ENCODE results near the gene JMJD6.
A peak's percentile ranks its signal among the peaks of the same experiment; 100 is the strongest.
"Not testable (repeated sequence)": the region's sequence is repeated elsewhere in the genome, so short reads cannot be mapped to it uniquely, and the experiment has no call there.

The JMJD6 gene

DNA sequence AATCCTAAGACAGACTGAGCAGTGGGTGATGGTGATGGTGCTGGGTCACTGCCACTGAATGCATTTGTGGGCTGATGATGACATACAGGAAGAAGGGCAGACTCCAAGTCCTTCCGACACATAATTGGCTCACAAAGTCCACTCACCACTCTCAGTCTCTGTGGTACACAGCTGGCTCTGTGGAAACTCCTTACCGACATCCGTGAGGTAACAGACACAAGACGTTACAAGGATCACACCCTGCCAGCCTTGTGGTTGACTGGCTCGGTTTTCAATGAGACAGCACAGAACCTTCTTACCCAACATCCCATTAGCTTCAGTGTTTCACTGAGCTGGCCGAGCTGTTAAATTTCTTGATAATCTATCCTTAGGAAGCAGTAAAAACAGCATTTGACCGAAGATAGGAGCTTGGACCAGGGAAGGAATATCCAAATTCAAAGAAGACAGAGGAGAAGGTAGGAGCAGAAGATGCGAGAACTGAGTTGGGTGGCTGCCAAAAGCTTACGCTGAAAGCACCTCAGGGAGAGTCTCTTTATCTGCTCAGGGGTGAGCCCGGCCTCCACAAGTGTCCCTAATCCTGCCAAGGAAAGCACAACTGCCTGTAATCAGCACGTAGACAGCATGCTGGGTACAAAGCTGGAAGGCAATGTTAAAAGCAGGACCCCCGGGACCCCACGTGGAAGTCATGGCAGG lies 10.1 kb downstream of the JMJD6 start:
- DNase-seq = peak; percentile 70 to 93 (median 78)

DNA sequence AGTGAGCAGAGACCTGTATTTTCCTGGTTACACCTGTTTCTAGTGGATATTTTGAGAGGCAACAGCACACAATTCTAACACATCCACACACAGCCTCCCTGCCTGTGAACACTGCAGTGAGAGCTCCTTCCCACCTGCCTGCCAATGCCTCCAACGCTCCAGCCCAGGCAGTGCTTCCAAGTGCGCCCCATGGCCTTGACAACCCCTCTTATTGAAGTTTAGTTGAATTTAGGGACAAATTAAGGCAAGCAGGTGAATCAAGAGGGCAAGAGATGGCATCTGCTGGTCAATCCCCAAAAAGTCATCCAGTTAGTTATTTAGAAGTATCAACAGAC lies 10.9 kb downstream of the JMJD6 start:
- no peak for DNase-seq

DNA sequence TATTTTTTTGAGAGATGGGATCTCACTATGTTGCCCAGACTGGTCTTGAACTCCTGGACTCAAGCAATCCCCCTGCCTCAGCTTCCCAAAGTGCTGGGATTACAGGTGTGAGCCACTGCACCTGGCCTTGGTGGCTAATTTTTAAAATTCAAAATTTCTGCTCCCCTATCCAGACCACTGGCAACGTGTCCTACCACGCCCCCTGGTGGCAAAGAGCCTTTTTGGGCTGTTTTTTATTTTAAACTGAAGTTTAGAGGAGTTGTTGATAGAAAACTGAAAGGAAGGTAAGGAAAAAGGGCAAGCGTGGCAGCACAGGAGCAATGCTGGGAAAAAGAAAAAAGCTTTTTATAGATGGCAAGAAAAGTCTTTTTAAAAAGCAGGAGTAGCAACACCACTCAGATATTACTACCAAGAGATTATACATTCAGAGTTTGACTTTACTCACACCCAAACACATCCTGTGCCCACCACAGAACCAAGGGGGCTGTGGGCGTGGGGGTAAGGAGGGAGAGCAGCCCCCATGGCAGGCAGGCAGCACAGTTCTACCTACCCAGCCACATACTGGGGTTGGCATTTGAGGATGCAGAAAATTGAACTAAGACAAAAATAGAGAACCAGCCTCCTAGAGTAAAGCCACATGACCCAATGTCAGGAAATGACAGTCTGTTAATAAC lies 11.4 kb downstream of the JMJD6 start:
- peak; percentile 65 to 87 (median 82) for DNase-seq

DNA sequence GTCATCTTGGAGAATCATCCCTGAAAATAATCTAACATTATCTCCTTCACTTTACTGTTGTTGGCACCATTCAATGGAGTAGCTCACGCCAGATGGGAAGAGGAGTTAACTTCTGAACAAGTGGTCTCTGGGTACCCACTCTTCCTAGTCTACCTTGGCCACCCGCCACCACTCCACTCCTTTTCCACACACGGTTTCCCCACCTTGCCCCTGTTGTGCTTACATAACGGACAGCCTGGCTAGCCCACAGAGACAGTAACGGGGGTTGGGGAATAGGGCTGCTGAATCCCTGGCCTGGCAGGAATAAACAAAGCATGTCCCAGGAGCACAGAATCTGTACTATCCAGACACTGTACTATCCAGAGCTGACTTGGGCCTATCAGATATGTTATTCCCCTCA lies 12.1 kb downstream of the JMJD6 start:
- no peak for DNase-seq

DNA sequence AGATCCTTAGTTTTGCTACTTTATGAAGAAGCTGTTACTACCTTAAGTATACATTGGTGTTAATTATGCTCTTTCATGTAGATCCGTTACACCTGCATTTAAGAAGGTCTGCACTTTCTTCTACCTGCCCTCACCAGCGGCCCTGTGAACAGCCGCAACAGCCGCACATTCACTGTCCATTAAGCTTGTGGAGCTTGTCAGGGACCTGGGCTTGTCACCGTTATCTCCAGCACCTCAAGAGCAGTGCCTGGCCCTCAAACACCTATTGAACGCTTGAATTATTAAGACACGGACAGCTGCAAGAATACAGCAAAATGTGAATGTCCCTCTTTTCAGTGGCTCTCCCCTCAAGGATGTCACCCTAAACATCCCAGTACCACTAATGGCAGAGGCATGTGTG lies 12.6 kb downstream of the JMJD6 start:
- DNase-seq = no peak

DNA sequence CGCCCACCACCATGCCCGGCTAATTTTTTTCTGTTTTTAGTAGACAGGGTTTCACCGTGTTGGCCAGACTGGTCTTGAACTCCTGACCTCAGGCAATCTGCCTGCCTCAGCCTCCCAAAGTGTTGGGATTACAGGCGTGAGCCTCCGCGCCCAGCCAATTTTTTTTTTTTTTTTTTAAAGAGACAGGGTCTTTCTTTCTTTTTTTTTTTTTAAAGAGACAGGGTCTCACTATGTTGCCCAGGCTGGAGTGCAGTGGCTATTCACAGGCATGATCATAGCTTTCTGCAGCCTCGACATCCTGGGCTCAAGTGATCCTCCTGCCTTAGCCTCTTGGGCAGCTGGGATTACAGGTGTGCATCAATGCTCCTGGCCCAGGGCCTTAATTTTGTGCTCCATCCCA lies 14.1 kb downstream of the JMJD6 start:
- not testable (repeated sequence) for DNase-seq

DNA sequence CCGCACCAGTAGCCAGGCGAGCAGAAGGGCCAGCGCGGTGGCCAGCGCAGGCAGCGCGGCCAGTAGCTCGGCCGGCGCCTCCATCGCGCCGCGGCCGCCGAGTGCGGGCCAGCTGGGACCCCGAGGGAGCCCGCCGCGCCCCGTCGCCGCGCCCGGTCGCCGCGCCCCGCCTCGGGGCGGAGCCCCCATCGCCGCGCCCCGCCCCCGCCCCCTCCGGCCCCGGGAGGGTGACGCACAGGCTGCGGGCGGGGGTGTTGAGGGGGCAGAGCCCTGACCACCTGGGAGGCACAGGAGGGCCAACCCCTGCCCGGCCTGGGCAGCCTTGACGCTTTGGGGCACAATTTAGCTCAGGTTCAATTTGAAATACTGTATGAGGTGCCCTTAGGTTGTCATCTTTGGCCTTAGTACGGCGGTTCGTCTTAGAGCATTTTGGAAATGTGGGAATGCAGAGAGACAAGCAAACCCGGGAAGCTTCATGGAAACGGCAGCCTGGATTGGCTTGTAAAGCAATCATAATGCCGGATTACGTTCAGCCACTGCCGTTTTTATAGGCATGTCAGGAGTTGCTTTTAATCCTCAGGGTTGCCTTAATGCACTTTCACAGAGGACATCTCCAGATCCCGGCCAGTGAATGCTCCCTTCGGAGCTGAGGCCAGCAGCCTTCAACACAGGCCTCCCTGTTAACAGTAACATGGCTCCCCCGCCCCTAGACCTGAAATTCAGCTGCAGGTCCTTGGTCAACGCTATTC lies 15.4 kb downstream of the JMJD6 start, which contains the start of gene MXRA7:
MXRA7 (minus strand) TSS at position 103 of the 749 bp plus-strand sequence; CDS start at position 84, 19 bp downstream.
- peak; percentile 41 to 69 (median 58) for DNase-seq

DNA sequence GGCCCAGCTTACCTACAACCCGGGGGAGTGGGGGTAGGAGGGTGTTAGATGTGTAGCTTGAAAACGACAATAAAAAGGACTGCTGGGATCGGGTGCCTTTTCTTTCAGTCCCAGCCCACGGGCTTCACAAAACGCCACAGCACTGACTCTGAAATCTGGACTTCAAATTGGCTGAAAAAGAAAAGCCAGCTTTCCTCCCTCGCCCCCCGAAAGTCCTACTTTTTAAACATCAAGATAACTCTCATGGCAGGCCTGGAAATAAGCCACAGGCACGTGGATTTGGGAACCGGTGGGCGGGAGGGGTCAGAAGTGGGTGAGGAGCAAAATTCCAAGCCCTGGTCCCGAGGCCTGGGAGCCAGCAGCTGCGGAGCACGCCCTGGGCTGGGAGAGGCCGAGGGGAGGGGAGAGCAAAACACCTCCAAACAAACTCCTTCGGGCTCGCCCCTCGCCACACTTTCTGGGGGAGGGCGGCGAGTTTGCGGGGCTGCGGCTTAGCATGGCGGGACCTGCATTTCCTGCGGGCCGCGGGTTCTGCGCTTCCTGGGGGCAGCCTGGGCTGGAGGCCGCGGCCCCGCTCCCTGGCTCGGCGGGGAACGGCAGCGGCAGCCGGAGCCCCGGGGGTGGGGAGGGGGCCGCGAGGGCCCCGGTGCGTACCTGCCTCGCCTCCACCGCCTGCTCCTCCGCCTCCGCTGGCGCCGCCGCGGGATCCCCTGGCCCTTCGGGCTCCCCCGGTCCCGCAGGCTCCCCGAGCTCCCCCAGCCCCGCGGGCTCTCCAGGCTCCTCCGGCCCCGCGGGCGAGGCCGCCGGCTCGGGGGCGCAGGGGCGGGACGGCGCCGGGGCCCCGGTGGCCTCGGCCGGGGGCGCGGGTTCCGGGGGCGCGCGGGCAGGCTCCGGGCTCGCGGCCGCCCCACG lies 16.2 kb downstream of the JMJD6 start:
- DNase-seq = peak in 1 of 4 experiments; percentile 30

DNA sequence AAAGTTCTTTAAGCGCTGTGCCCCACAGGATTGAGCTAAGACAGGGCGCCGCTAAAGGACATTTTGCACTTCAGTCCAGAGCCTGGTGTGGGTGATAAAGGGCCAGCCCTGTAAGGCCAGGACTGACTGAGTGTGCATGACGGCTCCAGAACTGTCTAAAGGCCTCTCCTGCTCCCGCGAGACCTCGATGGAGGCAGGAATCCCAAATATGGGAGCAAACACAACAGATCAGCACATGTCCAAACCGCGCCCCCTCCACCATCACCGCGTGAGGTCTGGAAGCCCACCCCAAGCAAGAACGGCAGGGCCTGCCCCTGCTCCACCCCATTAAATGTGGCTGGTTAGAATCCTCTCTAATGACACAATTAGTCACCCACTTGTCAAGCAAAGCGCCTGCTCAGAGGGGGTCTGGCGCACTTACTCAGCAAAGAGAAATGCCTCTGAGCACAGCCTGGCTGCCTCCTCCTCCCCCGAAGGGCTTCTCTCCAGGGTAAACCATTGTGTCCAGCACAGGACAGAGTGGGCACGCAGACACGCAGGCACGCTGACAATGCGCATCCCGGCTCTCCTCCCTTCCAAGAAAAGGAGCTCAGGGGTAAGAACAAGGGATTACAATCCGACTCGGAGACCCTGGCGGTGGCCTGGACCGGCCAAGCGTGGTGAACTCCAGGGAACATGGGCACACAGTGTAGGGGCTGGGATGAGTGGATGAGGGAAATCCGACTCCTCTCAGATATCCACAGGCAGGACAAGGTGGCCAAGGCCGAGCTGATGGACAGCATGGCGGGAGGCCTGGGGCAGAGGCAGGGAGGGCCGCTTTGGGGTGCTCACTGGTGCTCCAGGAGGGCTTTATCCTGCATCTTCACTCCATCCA lies 17.1 kb downstream of the JMJD6 start:
- no peak for DNase-seq

DNA sequence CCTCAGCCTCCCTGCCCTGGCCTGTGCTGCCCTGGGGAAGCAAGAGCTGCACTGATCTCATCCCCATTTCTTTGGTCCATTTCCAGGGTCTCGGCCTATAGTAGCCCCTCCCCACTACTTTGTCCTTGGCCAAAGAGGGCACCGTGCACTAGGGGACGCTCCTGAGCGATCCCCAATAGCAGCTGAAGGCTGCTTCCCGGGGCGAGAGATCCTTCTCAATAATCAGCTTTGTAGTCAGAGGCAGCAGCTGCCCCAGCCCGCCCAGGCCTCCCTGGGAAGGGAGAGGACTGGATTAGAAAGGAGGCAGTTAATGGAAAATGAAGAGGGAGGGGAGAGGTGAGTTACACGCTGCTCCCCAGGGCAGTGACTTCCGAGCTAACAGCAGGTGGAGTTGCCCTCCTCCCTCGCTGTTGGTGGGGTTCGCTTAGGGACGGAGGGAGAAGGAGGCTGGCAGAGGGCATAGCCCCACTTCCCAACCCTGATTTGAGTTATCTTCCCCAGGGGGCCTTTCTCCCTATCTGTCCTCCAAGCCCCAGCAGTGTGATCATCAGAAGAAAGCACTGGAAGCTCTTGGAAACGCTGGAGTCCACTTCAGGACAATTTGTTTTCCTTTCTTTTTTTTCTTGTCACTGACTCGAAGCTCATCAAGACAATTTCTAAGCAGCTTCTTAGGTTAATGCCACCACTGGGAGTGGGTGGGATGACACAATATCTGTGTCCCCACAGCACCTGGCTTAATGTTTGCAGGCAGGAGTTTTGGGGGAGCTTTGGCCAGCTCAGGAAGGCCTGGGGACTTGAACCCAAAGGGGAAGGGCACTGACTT lies 18.2 kb downstream of the JMJD6 start:
- no peak for DNase-seq

DNA sequence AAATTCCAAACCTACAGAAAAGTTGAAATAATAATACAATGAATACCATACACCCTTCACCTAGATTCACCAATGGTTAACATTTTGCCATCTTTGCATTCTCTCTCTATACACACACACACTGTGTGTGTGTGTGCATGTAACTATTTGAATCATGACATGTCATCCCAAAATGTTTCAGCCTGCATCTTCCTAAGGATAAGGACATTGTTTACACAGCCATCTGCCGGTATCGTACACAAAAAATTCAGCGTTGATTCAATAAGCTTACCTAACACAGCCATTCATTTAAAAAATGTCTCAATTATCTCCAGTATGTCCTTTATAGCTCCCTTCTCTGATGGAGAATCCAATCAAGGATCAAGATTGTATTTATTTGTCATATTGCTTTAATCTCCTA lies 19.6 kb downstream of the JMJD6 start:
- DNase-seq = no peak

DNA sequence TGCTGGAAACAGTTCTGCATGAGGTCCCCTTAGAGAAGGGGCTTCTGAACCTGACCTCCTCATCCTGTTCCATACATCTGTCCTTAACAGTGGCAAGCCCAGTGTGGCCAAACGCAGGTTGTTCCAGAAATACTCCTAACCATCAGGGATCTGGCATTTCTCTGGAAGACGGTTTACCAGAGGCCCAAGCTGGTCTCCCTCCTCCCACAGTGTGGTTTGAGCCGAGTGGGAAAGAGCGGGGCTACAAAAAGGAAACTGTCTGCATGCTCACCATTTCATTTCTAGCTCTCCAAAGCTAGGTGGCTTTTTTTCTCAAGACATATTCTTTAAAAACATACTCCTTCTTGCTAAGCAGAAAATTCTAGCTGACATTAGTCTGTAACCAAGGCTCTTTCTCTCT lies 21.6 kb downstream of the JMJD6 start:
- DNase-seq = no peak

DNA sequence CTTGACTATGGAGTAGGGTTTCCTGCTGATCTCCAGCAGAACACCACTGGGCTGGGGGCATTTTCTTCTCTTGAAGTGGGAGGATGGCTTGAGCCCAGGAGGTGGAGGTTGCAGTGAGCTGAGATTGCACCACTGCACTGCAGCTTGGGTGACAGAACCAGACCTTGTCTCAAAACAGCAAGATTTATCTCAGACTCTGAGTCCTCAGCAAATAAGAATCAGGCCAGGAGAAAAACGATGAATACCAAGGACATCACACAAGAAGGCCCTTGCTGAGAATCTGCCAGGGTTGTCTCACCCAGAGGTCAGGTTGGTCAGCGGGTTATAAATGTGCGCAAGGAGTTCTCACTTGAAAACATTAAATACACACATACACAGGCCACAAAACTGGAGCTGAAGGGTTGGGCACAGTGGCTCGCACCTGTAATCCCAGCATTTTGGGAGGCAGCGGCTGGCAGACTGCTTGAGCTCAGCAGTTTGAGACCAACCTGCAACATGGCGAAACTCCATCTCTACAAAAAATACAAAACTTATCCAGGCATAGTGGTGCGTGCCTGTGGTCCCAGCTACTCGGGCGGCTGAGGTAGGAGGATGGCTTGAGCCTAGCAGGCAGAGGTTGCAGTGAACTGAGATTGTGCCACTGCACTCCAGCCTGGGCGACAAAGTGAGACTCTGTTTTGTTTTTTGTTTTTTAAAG lies 23.3 kb downstream of the JMJD6 start:
- no peak for DNase-seq

DNA sequence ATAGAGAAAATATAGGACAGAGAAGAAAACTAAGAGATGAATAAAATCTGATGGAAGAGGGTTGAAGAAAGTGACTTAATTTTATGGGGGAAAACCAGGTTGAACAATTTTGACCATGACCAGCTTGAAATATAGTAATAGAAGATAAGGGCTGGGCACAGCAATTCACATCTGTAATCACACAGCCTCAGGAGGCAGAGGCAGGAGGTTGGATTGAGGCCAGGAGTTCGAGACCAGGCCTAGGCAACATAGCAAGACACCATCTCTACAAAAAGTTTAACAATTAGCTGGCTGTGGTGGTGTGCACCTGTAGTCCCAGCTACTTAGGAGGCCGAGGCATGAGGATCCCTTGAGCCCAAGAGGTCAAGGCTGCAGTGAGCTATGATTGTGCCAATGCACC lies 24.3 kb downstream of the JMJD6 start:
- no peak for DNase-seq

DNA sequence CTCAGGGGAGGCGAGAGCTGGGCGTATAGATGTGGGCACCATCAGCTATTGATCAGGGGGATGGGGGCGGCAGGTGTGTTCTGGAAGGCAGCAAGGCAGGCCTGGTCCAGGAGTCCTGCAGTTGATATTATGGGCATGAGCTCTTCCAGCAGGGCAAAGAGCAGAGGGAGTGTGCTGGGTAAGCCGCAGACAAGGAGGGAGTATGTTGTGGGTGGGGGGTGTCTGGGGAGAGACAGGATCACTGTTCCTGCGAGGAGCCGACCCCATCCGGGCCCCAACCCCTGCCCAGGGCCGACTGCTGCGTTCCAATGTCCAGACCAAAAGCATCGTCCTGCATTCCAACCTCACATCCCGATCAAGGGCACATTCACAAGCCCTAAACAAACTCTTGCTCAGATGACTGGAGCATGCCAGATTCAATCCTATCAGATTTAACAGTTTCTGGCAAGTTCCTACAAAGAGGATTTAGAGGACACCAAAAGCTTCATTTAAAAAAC lies 24.9 kb downstream of the JMJD6 start:
- DNase-seq = no peak

DNA sequence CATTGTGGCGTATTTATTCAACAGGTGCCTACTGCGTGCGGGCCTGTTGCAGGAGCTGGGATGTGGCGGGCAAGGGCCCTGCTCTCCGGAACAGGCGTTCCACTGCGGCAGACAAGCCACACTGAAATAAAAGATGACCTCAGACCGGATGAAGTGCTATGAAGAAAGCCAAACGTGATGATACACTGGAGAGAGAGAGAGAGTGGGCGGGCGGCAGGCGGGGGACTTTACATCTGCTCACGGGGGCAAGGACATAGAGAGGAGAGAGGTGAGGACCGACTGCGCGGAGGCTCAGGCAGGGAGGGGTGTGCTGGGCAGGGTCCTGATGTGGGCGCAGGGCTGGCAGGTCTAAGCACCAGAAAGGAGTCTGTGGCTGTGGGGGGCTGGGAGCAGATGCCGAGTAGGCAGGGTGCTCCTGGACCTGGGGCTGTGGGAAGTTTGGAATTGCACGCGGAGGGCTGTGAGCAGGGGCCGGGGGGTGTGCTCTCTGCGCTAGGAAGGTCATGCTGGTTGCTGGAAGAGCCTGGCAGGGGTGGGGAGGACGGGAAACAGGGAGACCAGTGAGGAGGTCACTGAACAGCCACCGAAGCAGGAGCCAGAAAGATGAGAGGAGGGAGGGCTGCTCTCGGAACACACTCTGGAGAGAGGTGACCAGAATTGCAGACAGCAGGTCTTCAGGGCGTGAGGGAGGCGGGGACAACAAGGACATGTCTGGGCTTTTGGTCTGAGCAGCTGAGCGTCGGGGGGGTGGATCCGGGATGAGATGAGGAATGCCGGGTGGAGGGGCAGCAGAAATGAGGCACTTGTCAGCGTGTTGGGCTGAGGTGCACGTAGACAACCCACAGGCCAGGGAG lies 25.6 kb downstream of the JMJD6 start:
- no peak for DNase-seq

DNA sequence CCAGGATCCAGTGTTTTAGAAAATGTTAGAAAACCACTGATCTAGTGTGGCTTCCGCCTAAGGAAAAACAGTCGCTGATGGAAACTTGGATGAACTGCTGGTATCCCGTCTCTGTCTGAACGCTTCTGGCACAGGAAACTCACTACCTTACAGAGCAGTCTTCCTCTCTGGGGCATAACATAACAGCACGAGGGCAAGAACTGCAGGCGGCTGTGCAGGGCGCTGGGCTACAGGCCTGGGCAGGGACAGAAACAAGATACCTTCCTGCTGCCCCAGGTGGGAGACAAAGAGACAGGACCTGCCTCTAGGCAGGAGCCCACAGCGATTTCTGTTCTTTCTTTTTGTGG lies 26.2 kb downstream of the JMJD6 start:
- no peak for DNase-seq

DNA sequence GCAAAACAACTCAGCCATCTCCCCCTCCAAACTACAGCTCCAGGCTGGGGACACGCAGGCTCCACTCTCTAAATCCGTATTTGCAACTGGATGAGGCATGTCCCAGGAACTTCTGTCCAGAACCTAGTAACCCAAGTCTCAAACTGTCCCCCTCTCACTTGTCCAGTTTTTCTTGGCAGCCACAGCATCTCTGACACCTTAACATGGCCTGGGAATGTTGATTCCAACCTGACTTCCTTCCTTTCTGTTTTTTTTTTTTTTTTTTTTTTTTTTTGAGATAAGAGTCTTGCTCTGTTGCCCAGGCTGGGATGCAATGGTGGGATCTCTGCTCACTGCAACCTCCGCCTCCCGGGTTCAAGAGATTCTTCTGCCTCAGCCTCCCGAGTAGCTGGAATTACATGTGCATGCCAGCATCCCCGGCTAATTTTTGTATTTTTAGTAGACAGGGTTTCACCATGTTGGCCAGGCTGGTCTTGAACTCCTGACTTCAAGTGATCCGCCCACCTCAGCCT lies 27.9 kb downstream of the JMJD6 start:
- DNase-seq = not testable (repeated sequence)

Measured in suppressor macrophage (primary cell).